Gastroesophageal sphincter (tissue), 3 donors: Measurements from ENCODE around the gene CNTNAP2.

Experiments
- CTCF ChIP-seq, 4 experiments: fragments of 200-600 bp in 2 of 4; fragments of 450-650 bp in 2 of 4; sonication (generic) in 1 of 4; IDR thresholded peaks; one replicate each; pipeline ENCODE4 v1.5.1; 2017 to 2019; ENCODE audit warnings: antibody characterized with exemption in 4 of 4, mild to moderate bottlenecking in 2 of 4, moderate library complexity in 2 of 4
- EP300 ChIP-seq: sonication (generic); formaldehyde crosslinking; IDR thresholded peaks from one replicate; pipeline ENCODE4 v1.6.1; 2017; ENCODE audit warnings: antibody characterized with exemption, mild to moderate bottlenecking
- POLR2A ChIP-seq, 2 donors: fragments of 450-650 bp; IDR thresholded peaks; one replicate each; pipeline ENCODE4 v1.6.1; 2017; ENCODE audit warnings: antibody characterized with exemption in 2 of 2, mild to moderate bottlenecking in 2 of 2, moderate library complexity in 1 of 2
- POLR2AphosphoS5 ChIP-seq: sonication (generic); formaldehyde crosslinking; IDR thresholded peaks from one replicate; pipeline ENCODE4 v1.6.1; 2017; ENCODE audit warnings: antibody characterized with exemption

GRCh38 chr7:146455091-146455655 lies 338.6 kb downstream of the CNTNAP2 start:
- no peak for TF ChIP-seq POLR2A (IDR thresholded peaks at IDR 0.05)
- TF ChIP-seq POLR2AphosphoS5 = no peak
- no peak for TF ChIP-seq CTCF (IDR thresholded peaks at IDR 0.05)
- TF ChIP-seq EP300 = no peak
